ENCODE results near the gene OTOS. TPM values are rescaled to one million over a fixed set of nuclear protein-coding genes. Genes with fewer than 3 reads are reported as not detected.

Gene OTOS
- total RNA-seq, 1 experiment from 2014 or later, result not detected

DNA sequence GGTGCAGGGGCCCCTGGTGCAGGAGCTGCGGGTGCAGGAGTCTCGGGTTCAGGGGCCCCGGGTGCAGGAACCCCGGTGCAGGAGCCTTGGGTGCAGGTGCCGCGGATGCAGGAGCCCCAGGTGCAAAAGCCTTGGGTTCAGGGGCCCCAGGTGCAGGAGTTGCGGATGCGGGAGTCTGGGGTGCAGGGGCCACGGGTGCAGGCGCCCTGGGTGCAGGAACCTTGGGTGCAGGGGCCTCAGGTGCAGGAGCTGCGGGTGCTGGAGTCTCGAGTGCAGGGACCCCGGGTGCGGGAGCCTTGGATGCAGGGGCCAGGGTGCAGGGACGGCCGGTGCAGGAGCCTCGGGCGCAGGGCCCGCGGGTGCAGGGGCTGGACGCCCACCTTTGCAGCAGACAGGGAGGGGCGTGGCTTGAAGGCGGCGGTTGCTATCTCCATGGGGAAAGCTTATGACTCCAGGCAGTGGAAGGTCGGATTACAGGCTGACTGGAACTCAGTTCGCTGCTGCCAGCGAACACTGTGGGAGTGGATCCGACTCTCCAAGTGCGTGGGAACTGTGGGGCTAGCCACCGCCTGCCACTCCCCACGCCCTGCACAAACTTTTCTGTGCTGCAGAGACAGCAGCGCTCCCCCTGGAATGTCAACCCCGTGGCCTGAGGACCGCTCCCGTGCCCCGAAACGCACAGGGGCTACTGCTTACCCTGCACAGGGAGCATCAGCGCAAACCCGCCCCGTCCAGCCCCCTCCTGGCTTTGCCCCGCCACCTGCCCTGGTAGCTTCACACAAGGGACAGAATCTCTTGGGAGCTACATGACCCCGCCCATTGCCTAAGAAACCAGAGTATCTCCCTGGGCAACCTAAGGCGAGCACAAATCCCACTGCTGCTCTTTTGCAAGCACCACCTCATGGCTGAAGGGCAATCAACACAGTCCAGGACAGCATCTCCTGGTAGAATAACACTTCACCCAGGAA is 44.6 kb downstream of the OTOS start (continued):
- no peak for TF ChIP-seq TCF7L2 (IDR thresholded peaks at IDR 0.05; ENCODE audit: borderline replicate concordance, extremely low read depth, insufficient read depth, insufficient read length)

DNA sequence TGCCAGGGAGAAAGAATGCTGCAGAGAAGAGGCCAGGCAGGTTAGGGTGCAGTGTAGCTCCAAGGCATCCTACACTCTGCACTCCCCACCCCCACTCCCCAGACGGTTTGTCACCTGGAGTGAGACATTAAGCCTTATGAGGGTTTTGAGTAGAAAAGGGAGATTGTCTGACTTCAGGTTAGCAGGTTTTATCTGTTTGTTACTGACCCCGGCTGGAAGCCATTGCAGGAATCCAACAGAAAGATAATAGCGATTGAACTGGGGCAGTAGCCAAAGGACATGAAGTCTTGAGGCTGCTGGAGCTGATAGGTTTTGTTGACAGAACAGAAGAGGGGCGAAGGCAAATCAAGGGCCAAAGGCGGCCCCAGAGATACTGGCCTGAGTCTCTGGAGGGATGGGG is 51.2 kb downstream of the OTOS start:
- no peaks in the 10 kb centered on the region for H3K4me1 ChIP-seq (ENCODE audit: control insufficient read depth in 1 of 2, insufficient read depth in 2 of 2, low read length in 2 of 2)
- no TSS peak for BruUV-seq (replicated peaks)
- no peaks in the 10 kb centered on the region for H3K9me2 ChIP-seq (ENCODE audit: insufficient read depth)
- intact Hi-C loops (cut with micrococcal nuclease), result no loop called here
- H2AFZ ChIP-seq (ENCODE audit: low read depth, low read length, poor library complexity, severe bottlenecking), result no peak overlapping the region
- TF ChIP-seq, protein P1, sequence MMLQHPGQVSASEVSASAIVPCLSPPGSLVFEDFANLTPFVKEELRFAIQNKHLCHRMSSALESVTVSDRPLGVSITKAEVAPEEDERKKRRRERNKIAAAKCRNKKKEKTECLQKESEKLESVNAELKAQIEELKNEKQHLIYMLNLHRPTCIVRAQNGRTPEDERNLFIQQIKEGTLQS (IDR thresholded peaks at IDR 0.05), result no peak
- TF ChIP-seq ELF1 (IDR thresholded peaks at IDR 0.05; ENCODE audit: borderline replicate concordance, low read depth) (no peak), RAD21 (IDR thresholded peaks at IDR 0.05; ENCODE audit: low read depth) (no peak), SIN3A (IDR thresholded peaks at IDR 0.05; ENCODE audit: low read depth) (no peak), YY1 (IDR thresholded peaks at IDR 0.05; ENCODE audit: extremely low read depth, insufficient replicate concordance, low read depth, low read length) (no peak), FOSL1 (IDR thresholded peaks at IDR 0.05; ENCODE audit: low read depth) (no peak), SRF (IDR thresholded peaks at IDR 0.05; ENCODE audit: low read depth) (no peak), ZFX (IDR thresholded peaks at IDR 0.05) (no peak), JUND (IDR thresholded peaks at IDR 0.05) (no peak), EGR1 (IDR thresholded peaks at IDR 0.05; ENCODE audit: low read depth) (no peak), EZH2 (IDR thresholded peaks at IDR 0.05) (no peak), SP1 (IDR thresholded peaks at IDR 0.05; ENCODE audit: low read depth) (no peak)
- TF ChIP-seq, protein P2, sequence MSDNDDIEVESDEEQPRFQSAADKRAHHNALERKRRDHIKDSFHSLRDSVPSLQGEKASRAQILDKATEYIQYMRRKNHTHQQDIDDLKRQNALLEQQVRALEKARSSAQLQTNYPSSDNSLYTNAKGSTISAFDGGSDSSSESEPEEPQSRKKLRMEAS (IDR thresholded peaks at IDR 0.05), result no peak
- TF ChIP-seq, protein P3, sequence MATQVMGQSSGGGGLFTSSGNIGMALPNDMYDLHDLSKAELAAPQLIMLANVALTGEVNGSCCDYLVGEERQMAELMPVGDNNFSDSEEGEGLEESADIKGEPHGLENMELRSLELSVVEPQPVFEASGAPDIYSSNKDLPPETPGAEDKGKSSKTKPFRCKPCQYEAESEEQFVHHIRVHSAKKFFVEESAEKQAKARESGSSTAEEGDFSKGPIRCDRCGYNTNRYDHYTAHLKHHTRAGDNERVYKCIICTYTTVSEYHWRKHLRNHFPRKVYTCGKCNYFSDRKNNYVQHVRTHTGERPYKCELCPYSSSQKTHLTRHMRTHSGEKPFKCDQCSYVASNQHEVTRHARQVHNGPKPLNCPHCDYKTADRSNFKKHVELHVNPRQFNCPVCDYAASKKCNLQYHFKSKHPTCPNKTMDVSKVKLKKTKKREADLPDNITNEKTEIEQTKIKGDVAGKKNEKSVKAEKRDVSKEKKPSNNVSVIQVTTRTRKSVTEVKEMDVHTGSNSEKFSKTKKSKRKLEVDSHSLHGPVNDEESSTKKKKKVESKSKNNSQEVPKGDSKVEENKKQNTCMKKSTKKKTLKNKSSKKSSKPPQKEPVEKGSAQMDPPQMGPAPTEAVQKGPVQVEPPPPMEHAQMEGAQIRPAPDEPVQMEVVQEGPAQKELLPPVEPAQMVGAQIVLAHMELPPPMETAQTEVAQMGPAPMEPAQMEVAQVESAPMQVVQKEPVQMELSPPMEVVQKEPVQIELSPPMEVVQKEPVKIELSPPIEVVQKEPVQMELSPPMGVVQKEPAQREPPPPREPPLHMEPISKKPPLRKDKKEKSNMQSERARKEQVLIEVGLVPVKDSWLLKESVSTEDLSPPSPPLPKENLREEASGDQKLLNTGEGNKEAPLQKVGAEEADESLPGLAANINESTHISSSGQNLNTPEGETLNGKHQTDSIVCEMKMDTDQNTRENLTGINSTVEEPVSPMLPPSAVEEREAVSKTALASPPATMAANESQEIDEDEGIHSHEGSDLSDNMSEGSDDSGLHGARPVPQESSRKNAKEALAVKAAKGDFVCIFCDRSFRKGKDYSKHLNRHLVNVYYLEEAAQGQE (IDR thresholded peaks at IDR 0.05; ENCODE audit: low read depth), result no peak
- RAD21 ChIA-PET (ENCODE audit: low non-redundant PET in 1 of 2, low total read pairs in 2 of 2, uncharacterized antibody in 2 of 2, unreplicated experiment in 2 of 2), result no interaction called here
- no peaks in the 10 kb centered on the region for H4K20me1 ChIP-seq (ENCODE audit: insufficient read depth)
- no peak overlapping the region for H3K9ac ChIP-seq (ENCODE audit: low read length)
- no peaks in the 10 kb centered on the region for H3K27me3 ChIP-seq (ENCODE audit: insufficient read depth, low read length)
- CTCF ChIA-PET, result no interaction called here
- no peaks in the 10 kb centered on the region for H3K79me2 ChIP-seq (ENCODE audit: insufficient read depth, low read length)
- POLR2A ChIA-PET, result no interaction called here
- no peaks in the 10 kb centered on the region for H3K36me3 ChIP-seq (ENCODE audit: control insufficient read depth in 1 of 2, insufficient read depth in 2 of 2, low read length in 2 of 2)
- no peak overlapping the region for H3K27ac ChIP-seq (ENCODE audit: low read depth, low read length)
- no peak overlapping the region for H3K4me2 ChIP-seq (ENCODE audit: low read length)
- H3K4me3 ChIP-seq (replicated peaks in 1 of 2; ENCODE audit: low read depth in 1 of 2, low read length in 2 of 2), result no peak overlapping the region
- ATAC-seq (no peak), DNase-seq (ENCODE audit: low read depth, low spot score) (no peak)
- H3K9me3 ChIP-seq (ENCODE audit: control insufficient read depth in 1 of 2, insufficient read depth in 1 of 2, low read depth in 1 of 2, low read length in 2 of 2), result peaks cover 7 to 9% of the 10 kb centered on the region in 2 experiments; a peak in 2 of 4 replicates

All from HCT116 (cell line).